GM19351 (cell line): ENCODE data around the gene UBE2F.
"Not testable (repeated sequence)": the region's sequence is repeated elsewhere in the genome, so short reads cannot be mapped to it uniquely, and the experiment has no call there.

Experiments used
- ATAC-seq: cut with Tn5 transposase; IDR thresholded peaks from one replicate; pipeline ENCODE4 v1.9.1; 2021; ENCODE audit warnings: mild to moderate bottlenecking, moderate library complexity; ENCODE audit not compliant: unreplicated experiment

The UBE2F gene

GRCh38 chr2:238042090-238042489 lies 75.3 kb downstream of the UBE2F start:
- ATAC-seq, result no peak

GRCh38 chr2:238042849-238043584 lies 76.2 kb downstream of the UBE2F start:
- no peak for ATAC-seq

GRCh38 chr2:238043851-238044250 lies 77.0 kb downstream of the UBE2F start:
- ATAC-seq, result no peak

- ATAC-seq, result no peak
These were observed 78.8 kb downstream of the UBE2F start for GRCh38 chr2:238045575-238045974.

- ATAC-seq, result no peak
These were observed 80.0 kb downstream of the UBE2F start for GRCh38 chr2:238046725-238047270.

GRCh38 chr2:238053191-238053776 lies 86.5 kb downstream of the UBE2F start:
- no peak for ATAC-seq

GRCh38 chr2:238055841-238056240 lies 89.0 kb downstream of the UBE2F start:
- no peak for ATAC-seq

- ATAC-seq, result not testable (repeated sequence)
These were observed 91.1 kb downstream of the UBE2F start for GRCh38 chr2:238057696-238058575.

GRCh38 chr2:238059505-238059904 lies 92.7 kb downstream of the UBE2F start:
- no peak for ATAC-seq

GRCh38 chr2:238060096-238060541 lies 93.3 kb downstream of the UBE2F start:
- no peak for ATAC-seq

- ATAC-seq, result peak; percentile 93
These were observed 93.9 kb downstream of the UBE2F start, which contains the start of gene SCLY for GRCh38 chr2:238060542-238061314. TSS of gene SCLY (plus strand) at chr2:238061001. CDS start at chr2:238061055, 54 bp downstream.

GRCh38 chr2:238061315-238062202 lies 94.7 kb downstream of the UBE2F start:
- ATAC-seq, result peak; percentile 14

- ATAC-seq, result no peak
These were observed 96.8 kb downstream of the UBE2F start for GRCh38 chr2:238063414-238064189.

- ATAC-seq, result no peak
These were observed 97.6 kb downstream of the UBE2F start for GRCh38 chr2:238064376-238064775.

- no peak for ATAC-seq
These were observed 98.4 kb downstream of the UBE2F start for GRCh38 chr2:238065071-238065846.

- ATAC-seq, result no peak
These were observed 99.4 kb downstream of the UBE2F start for GRCh38 chr2:238066218-238066617.

- not testable (repeated sequence) for ATAC-seq
These were observed 99.9 kb downstream of the UBE2F start for GRCh38 chr2:238066718-238067117.

- ATAC-seq, result no peak
These were observed 101.1 kb downstream of the UBE2F start for GRCh38 chr2:238067939-238068338.
